Vagina (tissue), 2 donors: ENCODE measurements around the gene SLC17A9.

Experiments used
- POLR2A ChIP-seq, 2 donors: fragments of 450-650 bp; IDR thresholded peaks; one replicate each; pipeline ENCODE4 v1.6.1; 2017; ENCODE audit warnings: antibody characterized with exemption in 2 of 2, mild to moderate bottlenecking in 2 of 2, moderate library complexity in 2 of 2
- TF ChIP-seq, protein P1 (sequence below), 3 experiments: fragments of 450-650 bp in 2 of 3; fragments of 200-600 bp in 1 of 3; sonication (generic) in 1 of 3; IDR thresholded peaks; one replicate each; pipeline ENCODE4 v1.5.1; 2017 to 2019; ENCODE audit warnings: antibody characterized with exemption in 3 of 3, mild to moderate bottlenecking in 2 of 3, moderate library complexity in 2 of 3

DNA sequence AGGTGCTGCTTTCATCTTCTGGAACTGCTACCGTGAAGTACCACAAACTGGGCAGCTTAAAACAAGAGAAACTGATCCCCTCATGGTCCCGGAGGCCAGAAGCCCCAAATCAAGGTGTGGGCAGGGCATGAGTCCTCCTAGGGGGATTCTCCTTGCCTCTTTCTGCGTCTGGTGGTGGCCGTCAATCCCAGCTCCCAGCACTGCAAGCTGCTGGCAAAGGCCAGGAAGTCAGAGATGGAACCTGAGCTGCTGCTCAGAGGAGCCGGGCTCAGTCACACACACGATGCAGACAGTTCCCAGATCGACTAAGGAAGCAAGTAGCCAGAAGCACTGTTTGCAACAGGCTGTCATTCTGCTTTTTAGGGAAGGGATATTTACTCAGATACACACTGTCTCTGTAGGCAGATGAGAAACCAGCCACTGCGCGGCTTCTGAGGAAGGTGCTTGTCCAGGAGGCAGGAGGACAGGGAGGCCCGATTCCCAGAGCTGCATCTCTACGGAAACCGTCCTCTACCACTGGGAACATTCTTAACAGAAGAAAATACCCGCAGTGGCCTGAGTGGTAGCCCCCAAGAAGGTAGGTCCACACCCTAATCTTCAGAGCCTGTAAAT lies 38.8 kb downstream of the SLC17A9 start:
- TF ChIP-seq, protein P1, sequence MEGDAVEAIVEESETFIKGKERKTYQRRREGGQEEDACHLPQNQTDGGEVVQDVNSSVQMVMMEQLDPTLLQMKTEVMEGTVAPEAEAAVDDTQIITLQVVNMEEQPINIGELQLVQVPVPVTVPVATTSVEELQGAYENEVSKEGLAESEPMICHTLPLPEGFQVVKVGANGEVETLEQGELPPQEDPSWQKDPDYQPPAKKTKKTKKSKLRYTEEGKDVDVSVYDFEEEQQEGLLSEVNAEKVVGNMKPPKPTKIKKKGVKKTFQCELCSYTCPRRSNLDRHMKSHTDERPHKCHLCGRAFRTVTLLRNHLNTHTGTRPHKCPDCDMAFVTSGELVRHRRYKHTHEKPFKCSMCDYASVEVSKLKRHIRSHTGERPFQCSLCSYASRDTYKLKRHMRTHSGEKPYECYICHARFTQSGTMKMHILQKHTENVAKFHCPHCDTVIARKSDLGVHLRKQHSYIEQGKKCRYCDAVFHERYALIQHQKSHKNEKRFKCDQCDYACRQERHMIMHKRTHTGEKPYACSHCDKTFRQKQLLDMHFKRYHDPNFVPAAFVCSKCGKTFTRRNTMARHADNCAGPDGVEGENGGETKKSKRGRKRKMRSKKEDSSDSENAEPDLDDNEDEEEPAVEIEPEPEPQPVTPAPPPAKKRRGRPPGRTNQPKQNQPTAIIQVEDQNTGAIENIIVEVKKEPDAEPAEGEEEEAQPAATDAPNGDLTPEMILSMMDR (IDR thresholded peaks at IDR 0.05), result no peak
- TF ChIP-seq POLR2A (IDR thresholded peaks at IDR 0.05), result no peak
